GM12874 (cell line): ENCODE measurements around the gene SLC7A14.

ENCODE experiments used
- TF ChIP-seq, protein P1 (sequence below): IDR thresholded peaks from 2 replicates; pipeline ENCODE4 v1.5.1; 2011; ENCODE audit warnings: low read depth, mild to moderate bottlenecking, control low read depth, low read length, moderate library complexity; ENCODE audit not compliant: insufficient read depth

The SLC7A14 gene

DNA sequence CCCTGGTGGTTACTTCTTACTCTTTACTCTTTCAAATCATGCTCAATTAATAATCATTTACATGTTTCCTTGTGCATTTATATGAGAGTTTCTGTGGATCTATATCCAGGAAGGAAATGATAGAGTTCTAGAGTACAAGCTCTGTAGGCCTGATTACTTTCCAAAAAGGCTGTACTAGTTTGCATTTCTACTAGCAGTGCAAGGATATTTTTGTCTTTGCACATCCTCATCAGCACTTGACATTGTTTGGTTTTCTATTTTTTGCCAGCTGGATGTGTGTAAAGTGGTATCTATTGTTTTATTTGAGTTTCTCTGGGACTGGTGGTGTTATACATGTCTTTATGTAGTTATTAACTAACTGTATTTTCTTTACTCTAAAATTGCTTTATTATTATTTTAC is 19.6 kb upstream of the SLC7A14 start:
- TF ChIP-seq, protein P1, sequence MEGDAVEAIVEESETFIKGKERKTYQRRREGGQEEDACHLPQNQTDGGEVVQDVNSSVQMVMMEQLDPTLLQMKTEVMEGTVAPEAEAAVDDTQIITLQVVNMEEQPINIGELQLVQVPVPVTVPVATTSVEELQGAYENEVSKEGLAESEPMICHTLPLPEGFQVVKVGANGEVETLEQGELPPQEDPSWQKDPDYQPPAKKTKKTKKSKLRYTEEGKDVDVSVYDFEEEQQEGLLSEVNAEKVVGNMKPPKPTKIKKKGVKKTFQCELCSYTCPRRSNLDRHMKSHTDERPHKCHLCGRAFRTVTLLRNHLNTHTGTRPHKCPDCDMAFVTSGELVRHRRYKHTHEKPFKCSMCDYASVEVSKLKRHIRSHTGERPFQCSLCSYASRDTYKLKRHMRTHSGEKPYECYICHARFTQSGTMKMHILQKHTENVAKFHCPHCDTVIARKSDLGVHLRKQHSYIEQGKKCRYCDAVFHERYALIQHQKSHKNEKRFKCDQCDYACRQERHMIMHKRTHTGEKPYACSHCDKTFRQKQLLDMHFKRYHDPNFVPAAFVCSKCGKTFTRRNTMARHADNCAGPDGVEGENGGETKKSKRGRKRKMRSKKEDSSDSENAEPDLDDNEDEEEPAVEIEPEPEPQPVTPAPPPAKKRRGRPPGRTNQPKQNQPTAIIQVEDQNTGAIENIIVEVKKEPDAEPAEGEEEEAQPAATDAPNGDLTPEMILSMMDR = no peak

DNA sequence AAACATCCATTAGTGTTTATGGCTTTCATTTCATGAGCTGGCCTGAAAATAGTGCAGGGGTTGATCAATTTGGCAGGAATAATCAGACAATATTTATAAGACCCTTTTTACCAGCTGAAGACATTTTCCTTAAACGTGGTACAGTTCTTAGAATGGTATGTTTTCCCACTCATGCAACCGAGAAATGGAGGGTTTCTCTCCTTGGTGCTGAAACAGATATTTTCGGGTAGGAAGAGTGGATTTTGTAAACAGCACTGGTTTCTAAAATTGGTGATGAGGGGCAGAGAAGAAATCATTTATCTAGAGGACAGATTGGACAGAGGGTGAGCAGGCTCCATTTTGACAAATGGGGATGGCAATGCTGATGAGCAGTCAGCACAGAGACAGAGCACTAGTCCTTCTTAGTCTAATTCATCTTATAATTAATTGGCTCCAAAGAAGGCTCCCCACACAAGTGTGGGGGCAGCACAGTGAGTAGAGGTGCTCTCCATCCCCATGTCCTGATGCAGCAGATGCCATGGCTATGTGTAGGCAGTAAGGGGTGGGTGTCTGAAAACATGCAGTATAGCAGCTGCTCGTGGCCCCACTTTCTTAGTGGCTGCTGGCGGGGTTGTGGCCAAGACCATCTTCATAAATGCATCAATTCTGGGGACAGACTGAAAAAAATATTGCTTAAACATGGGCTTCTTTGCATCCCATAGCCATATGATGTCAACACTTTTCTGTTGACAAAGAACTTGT is 18.1 kb upstream of the SLC7A14 start:
- TF ChIP-seq, protein P1 = no peak

DNA sequence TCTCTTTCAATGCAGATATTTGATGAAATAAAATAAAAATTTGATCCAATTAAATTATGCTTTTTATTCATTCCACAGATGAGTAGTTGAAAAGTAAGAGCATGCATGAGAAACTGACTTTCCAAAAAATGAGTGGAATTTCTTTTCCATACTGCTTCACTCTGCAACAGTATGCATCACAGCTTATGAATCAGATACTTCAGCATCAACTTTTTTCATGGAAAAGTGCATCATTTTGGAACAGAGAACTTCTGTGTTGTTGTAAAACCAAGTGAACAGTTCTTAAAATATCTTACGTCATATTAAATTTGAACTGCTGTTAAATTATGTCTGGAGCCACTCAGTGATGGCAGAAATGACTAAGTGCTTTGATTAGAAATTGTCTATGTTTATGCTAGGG is 16.7 kb upstream of the SLC7A14 start:
- TF ChIP-seq, protein P1 = no peak

DNA sequence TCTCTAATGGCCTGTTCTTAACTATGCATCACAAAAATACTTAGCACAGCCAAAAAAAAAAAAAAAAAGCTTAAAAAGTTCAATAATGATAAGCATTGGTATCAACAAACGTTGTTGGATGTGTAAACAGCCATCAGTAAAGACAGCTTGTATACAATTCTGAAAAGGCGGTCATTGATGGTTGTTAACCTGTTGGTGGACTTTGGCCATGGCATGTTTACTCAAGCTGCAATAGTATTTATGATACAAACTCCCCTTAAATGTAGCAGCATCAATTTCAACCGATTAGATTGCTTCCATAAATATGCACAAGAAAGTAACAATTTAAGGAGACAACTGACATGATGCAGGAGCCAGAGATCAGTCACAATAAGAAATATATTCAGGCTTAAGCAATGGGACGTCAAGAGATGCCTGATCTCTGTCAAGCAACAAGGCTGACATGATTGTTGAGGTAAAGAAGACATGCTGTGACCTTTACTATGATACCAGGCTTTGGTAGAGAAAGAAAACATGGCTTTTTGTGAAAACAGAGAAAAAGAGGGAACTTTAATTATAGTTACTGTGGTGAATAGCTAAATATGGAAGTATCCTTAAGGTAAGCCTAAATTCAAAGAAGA is 14.2 kb upstream of the SLC7A14 start:
- TF ChIP-seq, protein P1 = no peak

DNA sequence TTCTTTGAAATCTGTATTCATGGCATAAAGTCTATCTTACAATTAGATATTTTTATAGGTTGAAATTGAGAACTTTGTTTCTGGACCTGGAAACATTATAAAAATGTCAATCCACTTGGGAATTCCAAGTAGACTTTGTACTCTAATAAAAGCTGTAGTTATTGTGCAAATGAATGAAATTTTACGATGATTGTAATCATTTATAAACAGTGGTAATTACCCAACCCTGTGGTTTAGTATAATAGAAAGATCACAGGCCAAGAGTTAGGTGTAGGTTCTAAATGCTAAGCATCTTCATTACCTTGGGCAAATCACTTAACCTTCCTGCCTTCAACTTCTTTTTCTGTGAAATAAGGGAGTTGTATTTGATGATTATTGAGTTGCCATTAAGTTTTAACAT is 13.2 kb upstream of the SLC7A14 start:
- TF ChIP-seq, protein P1 = no peak

DNA sequence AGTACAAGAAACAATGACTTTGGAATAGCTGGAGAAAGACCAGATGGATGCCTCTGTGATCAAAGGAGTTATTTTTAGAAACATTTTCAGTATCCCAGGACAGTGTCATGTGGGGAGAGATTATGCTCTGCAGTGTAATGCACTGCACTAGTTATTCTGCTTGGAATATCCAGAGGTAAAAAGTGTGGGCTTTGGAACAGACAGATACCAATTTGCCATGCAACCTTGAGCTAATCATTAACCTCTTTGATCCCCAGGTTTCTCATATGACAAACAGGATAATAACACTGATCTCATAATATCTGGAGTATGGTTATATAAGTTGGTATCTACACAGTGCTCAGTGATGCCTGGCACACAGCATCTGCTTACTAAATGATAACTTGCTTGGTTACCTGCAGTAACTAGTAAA is 12.2 kb upstream of the SLC7A14 start:
- TF ChIP-seq, protein P1 = no peak

DNA sequence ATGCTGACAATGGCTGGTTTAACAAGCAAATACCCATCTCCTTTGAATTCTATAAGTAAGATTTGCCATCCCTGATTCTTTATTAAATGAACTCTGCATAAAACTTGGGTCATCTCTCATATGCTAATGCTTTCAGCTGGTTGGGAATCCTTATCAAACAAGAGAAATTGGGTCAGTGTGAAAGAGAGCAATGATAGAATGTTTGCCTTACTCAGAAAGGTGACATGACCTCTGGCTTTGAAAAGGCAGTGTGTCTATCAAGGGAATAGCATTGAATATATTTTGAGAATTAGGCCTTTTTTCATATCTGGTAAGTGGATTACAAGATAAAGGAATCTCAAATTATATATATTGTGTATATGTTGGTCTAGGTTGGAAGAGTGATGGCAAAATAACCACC is 8.7 kb upstream of the SLC7A14 start:
- TF ChIP-seq, protein P1 = no peak
